Keratinocyte (primary cell): ENCODE measurements around the gene ULK2. TPM values are rescaled to one million over a fixed set of nuclear protein-coding genes. Genes with fewer than 3 reads are reported as not detected.

ENCODE experiments used
- DNase-seq: peaks from one replicate; pipeline ENCODE4 v3.0.0-alpha.2; 2011; ENCODE audit warnings: low read depth, missing footprints, low spot score
- FAIRE-seq: peaks from 2 replicates; lab custom pipeline; 2011; peaks lifted over from hg19 to GRCh38; lab: Jason Lieb, UNC
- H2AFZ ChIP-seq: 2 replicates; pipeline ENCODE4 v1.6.0; 2012; ENCODE audit warnings: low read length, control low read depth, inconsistent platforms; ENCODE audit not compliant: control insufficient read depth
- H3K27ac ChIP-seq: 2 replicates; pipeline ENCODE4 v1.5.1; 2011; ENCODE audit warnings: low read length; ENCODE audit not compliant: control insufficient read depth, insufficient read depth
- H3K27me3 ChIP-seq: 3 replicates; pipeline ENCODE4 v1.6.0; 2011; ENCODE audit warnings: low read length; ENCODE audit not compliant: control insufficient read depth, insufficient read depth; ENCODE audit errors: extremely low read depth
- H3K36me3 ChIP-seq, 2 experiments: 2 replicates in 1 of 2; 3 replicates in 1 of 2; pipeline ENCODE4 v1.5.1; 2011; ENCODE audit warnings: low read length in 2 of 2, mild to moderate bottlenecking in 1 of 2; ENCODE audit not compliant: control insufficient read depth in 2 of 2, insufficient read depth in 2 of 2; ENCODE audit errors: extremely low read depth in 1 of 2
- H3K4me1 ChIP-seq: 3 replicates; pipeline ENCODE4 v1.5.1; 2011; ENCODE audit warnings: low read length; ENCODE audit not compliant: control insufficient read depth, insufficient read depth; ENCODE audit errors: extremely low read depth
- H3K4me2 ChIP-seq: 3 replicates; pipeline ENCODE4 v1.6.0; 2011; ENCODE audit warnings: low read depth, low read length; ENCODE audit not compliant: control insufficient read depth, insufficient read depth; ENCODE audit errors: extremely low read depth
- H3K4me3 ChIP-seq, 3 experiments: fragments of 200-600 bp in 1 of 3; sonication (generic) in 1 of 3; 2 replicates in 2 of 3; 3 replicates in 1 of 3; pipeline ENCODE4 v1.5.1; 2011 to 2016; ENCODE audit warnings: low read length in 3 of 3, mild to moderate bottlenecking in 3 of 3, control low read depth in 2 of 3, inconsistent platforms in 1 of 3, low read depth in 1 of 3, mixed read lengths in 1 of 3, mixed run types in 1 of 3, moderate library complexity in 1 of 3; ENCODE audit not compliant: control insufficient read depth in 2 of 3, insufficient read depth in 2 of 3; ENCODE audit errors: extremely low read depth in 1 of 3
- H3K79me2 ChIP-seq: 2 replicates; pipeline ENCODE4 v1.6.0; 2012; ENCODE audit warnings: low read length; ENCODE audit not compliant: control insufficient read depth, insufficient read depth
- H3K9ac ChIP-seq: 3 replicates; pipeline ENCODE4 v1.6.0; 2011; ENCODE audit warnings: low read length; ENCODE audit not compliant: control insufficient read depth, insufficient read depth; ENCODE audit errors: extremely low read depth
- H3K9me1 ChIP-seq: 3 replicates; pipeline ENCODE4 v1.6.0; 2011; ENCODE audit warnings: low read length; ENCODE audit not compliant: control insufficient read depth, insufficient read depth; ENCODE audit errors: extremely low read depth
- H3K9me3 ChIP-seq: 2 replicates; pipeline ENCODE4 v1.5.1; 2012; ENCODE audit warnings: low read depth, low read length; ENCODE audit not compliant: control insufficient read depth
- H4K20me1 ChIP-seq: 3 replicates; pipeline ENCODE4 v1.6.0; 2011; ENCODE audit warnings: low read length; ENCODE audit not compliant: control insufficient read depth, insufficient read depth; ENCODE audit errors: extremely low read depth
- CTCF ChIP-seq, 3 experiments: IDR thresholded peaks in 1 of 3; conservative IDR thresholded peaks in 1 of 3; optimal IDR thresholded peaks in 1 of 3; 2 replicates in 2 of 3; 3 replicates in 1 of 3; pipeline versions ENCODE3 to v1.5.1; 2011; ENCODE audit warnings: low read length in 3 of 3, mild to moderate bottlenecking in 3 of 3, moderate library complexity in 2 of 3, control low read depth in 1 of 3, inconsistent platforms in 1 of 3; ENCODE audit not compliant: insufficient read depth in 2 of 3; ENCODE audit errors: extremely low read depth in 1 of 3
- EZH2 ChIP-seq: IDR thresholded peaks from one replicate; pipeline ENCODE4 v1.6.1; 2012; ENCODE audit warnings: inconsistent platforms, mild to moderate bottlenecking, low read length, moderate library complexity
- dilution Hi-C: fragments of 300-500 bp; cut with MboI; formaldehyde crosslinking; loops from one replicate; pipeline ENCODE4 v1.7.0; 2020; ENCODE audit warnings: low sequenced_read_pairs; ENCODE audit not compliant: extremely low pct_ligation_motif_present
- polyA plus RNA-seq, 5 experiments: library from polyadenylated mRNA; depleted of rRNA in 3 of 5; stranded (reverse) in 3 of 5; stranded (forward) in 1 of 5; unstranded in 1 of 5; fragments of >200 nt; gene quantifications; 1 replicate in 1 of 5; 2 replicates in 3 of 5; 3 replicates in 1 of 5; pipeline versions ENCODE4 v1.2.1 to v1.2.3, GENCODE V29; 2011 to 2012; ENCODE audit warnings: missing spikeins in 2 of 5, low read depth in 1 of 5, low replicate concordance in 1 of 5

ULK2 gene
- polyA plus RNA-seq, 1 donor (not counting 4 experiments of a cell fraction or from before 2014, with no cell fraction given), result 22.1 TPM

- dilution Hi-C loops, result no loop called here
- Histone ChIP-seq H3K4me2 (no peak overlapping the region), H3K9ac (no peak overlapping the region), H4K20me1 (no peaks in the 10 kb centered on the region), H3K9me3 (no peaks in the 10 kb centered on the region), H3K36me3 (no peaks in the 10 kb centered on the region), H3K79me2 (no peaks in the 10 kb centered on the region), H3K27me3 (no peaks in the 10 kb centered on the region), H3K27ac (no peak overlapping the region), H2AFZ (no peak overlapping the region), H3K4me3 (no peak overlapping the region), H3K9me1 (no peaks in the 10 kb centered on the region), H3K4me1 (peaks cover 11% of the 10 kb centered on the region)
- DNase-seq, result no peak
- FAIRE-seq, result no peak
- no peak for TF ChIP-seq EZH2
- no peak for TF ChIP-seq CTCF (optimal IDR thresholded peaks at IDR 0.05 in 1 of 3, IDR thresholded peaks at IDR 0.05 in 1 of 3, conservative IDR thresholded peaks at IDR 0.05 in 1 of 3; ENCODE audit: extremely low read depth in 1 of 3, insufficient read depth in 2 of 3, low read length in 3 of 3)
Measured at GRCh38 chr17:19742495-19742894, 125.2 kb downstream of the ULK2 start.

- dilution Hi-C loops, result no loop called here
- Histone ChIP-seq H3K9me3 (no peaks in the 10 kb centered on the region), H3K4me3 (no peak overlapping the region), H3K27ac (no peak overlapping the region), H3K4me1 (peaks cover 11% of the 10 kb centered on the region), H2AFZ (no peak overlapping the region), H3K27me3 (no peaks in the 10 kb centered on the region), H4K20me1 (no peaks in the 10 kb centered on the region), H3K79me2 (no peaks in the 10 kb centered on the region), H3K9ac (no peak overlapping the region), H3K36me3 (no peaks in the 10 kb centered on the region), H3K9me1 (no peaks in the 10 kb centered on the region), H3K4me2 (no peak overlapping the region)
- TF ChIP-seq CTCF (optimal IDR thresholded peaks at IDR 0.05 in 1 of 3, IDR thresholded peaks at IDR 0.05 in 1 of 3, conservative IDR thresholded peaks at IDR 0.05 in 1 of 3; ENCODE audit: extremely low read depth in 1 of 3, insufficient read depth in 2 of 3, low read length in 3 of 3) (no peak), EZH2 (no peak)
- DNase-seq (no peak), FAIRE-seq (no peak)
Measured at GRCh38 chr17:19741832-19742457, 125.8 kb downstream of the ULK2 start.
